ENCODE results near the gene EDRF1.

GRCh38 chr10:125774581-125775191, 55.2 kb downstream of the EDRF1 start:
- TF ChIP-seq POLR2AphosphoS5 (IDR thresholded peaks at IDR 0.05; ENCODE audit: low read depth, low read length) (no peak), SIN3A (IDR thresholded peaks at IDR 0.05; ENCODE audit: low read depth) (no peak), CTCF (IDR thresholded peaks at IDR 0.05 in 2 of 3, conservative IDR thresholded peaks at IDR 0.05 in 1 of 3; ENCODE audit: borderline replicate concordance in 1 of 3, insufficient read depth in 1 of 3, low read depth in 2 of 3, low read length in 2 of 3) (no peak), EZH2 (IDR thresholded peaks at IDR 0.05) (no peak), ATF3 (IDR thresholded peaks at IDR 0.05) (no peak), CEBPB (IDR thresholded peaks at IDR 0.05; ENCODE audit: low read depth) (no peak), SP1 (IDR thresholded peaks at IDR 0.05; ENCODE audit: low read depth) (no peak), MAX (IDR thresholded peaks at IDR 0.05) (no peak), POLR2A (IDR thresholded peaks at IDR 0.05; ENCODE audit: borderline replicate concordance, extremely low read depth, insufficient read depth, insufficient read length) (no peak), ZNF274 (IDR thresholded peaks at IDR 0.05; ENCODE audit: low read depth, low read length) (no peak)
